Activated T-cell treated with anti-CD3 and anti-CD28 coated beads, Interleukin-2, amount 50 U/mL, for 24 hours (primary cell): ENCODE data around the gene KRT86.

Experiments
- DNase-seq: peaks from one replicate; pipeline ENCODE4 v3.0.0-alpha.2; 2020
- H3K27ac Mint-ChIP-seq: 2 replicates; pipeline ENCODE4 v1.8.0; 2020; ENCODE audit warnings: mild to moderate bottlenecking, mixed read lengths
- H3K27me3 Mint-ChIP-seq: 2 replicates; pipeline ENCODE4 v1.8.0; 2020; ENCODE audit warnings: mixed read lengths
- H3K36me3 Mint-ChIP-seq: 2 replicates; pipeline ENCODE4 v1.8.0; 2020; ENCODE audit warnings: low read depth, mixed read lengths
- H3K4me1 Mint-ChIP-seq: 2 replicates; pipeline ENCODE4 v1.8.0; 2020; ENCODE audit warnings: low read depth, mixed read lengths
- H3K4me3 Mint-ChIP-seq: 2 replicates; pipeline ENCODE4 v1.8.0; 2020; ENCODE audit warnings: mild to moderate bottlenecking, moderate library complexity, mixed read lengths
- H3K9me3 Mint-ChIP-seq: 2 replicates; pipeline ENCODE4 v1.8.0; 2020; ENCODE audit warnings: mixed read lengths

KRT86 gene

GRCh38 chr12:52327830-52328500 is 53.5 kb downstream of the KRT86 start:
- Mint-ChIP-seq H3K9me3 (no peaks in the 10 kb centered on the region), H3K4me3 (no peak overlapping the region), H3K36me3 (no peaks in the 10 kb centered on the region), H3K27ac (no peak overlapping the region), H3K4me1 (peaks cover 12% of the 10 kb centered on the region), H3K27me3 (peaks cover 5% of the 10 kb centered on the region)
- DNase-seq, result no peak

GRCh38 chr12:52331039-52331438 is 56.6 kb downstream of the KRT86 start:
- H3K27ac Mint-ChIP-seq, result no peak overlapping the region
- DNase-seq, result no peak
- H3K27me3 Mint-ChIP-seq, result peaks cover 10% of the 10 kb centered on the region
- H3K4me1 Mint-ChIP-seq, result peaks cover 12% of the 10 kb centered on the region
- H3K4me3 Mint-ChIP-seq, result no peak overlapping the region
- no peaks in the 10 kb centered on the region for H3K36me3 Mint-ChIP-seq
- no peaks in the 10 kb centered on the region for H3K9me3 Mint-ChIP-seq

- H3K27me3 Mint-ChIP-seq, result peaks cover 7% of the 10 kb centered on the region
- H3K36me3 Mint-ChIP-seq, result no peaks in the 10 kb centered on the region
- no peak overlapping the region for H3K27ac Mint-ChIP-seq
- no peaks in the 10 kb centered on the region for H3K9me3 Mint-ChIP-seq
- H3K4me3 Mint-ChIP-seq, result no peak overlapping the region
- DNase-seq, result no peak
- H3K4me1 Mint-ChIP-seq, result peaks cover 16% of the 10 kb centered on the region
These were observed 57.4 kb downstream of the KRT86 start for GRCh38 chr12:52331833-52332232.

- Mint-ChIP-seq H3K27me3 (peaks cover 7% of the 10 kb centered on the region), H3K36me3 (no peaks in the 10 kb centered on the region), H3K9me3 (no peaks in the 10 kb centered on the region), H3K4me3 (no peak overlapping the region), H3K27ac (no peak overlapping the region), H3K4me1 (peaks cover 14% of the 10 kb centered on the region)
- no peak for DNase-seq
These were observed 57.9 kb downstream of the KRT86 start for GRCh38 chr12:52332381-52332780.

GRCh38 chr12:52333321-52333720 is 58.9 kb downstream of the KRT86 start:
- H3K27ac Mint-ChIP-seq, result no peak overlapping the region
- H3K4me3 Mint-ChIP-seq, result no peak overlapping the region
- H3K36me3 Mint-ChIP-seq, result no peaks in the 10 kb centered on the region
- peaks cover 8% of the 10 kb centered on the region for H3K4me1 Mint-ChIP-seq
- H3K9me3 Mint-ChIP-seq, result no peaks in the 10 kb centered on the region
- peaks cover 7% of the 10 kb centered on the region for H3K27me3 Mint-ChIP-seq
- no peak for DNase-seq

GRCh38 chr12:52334185-52334584 is 59.7 kb downstream of the KRT86 start:
- Mint-ChIP-seq H3K4me1 (peaks cover 8% of the 10 kb centered on the region), H3K9me3 (no peaks in the 10 kb centered on the region), H3K27ac (no peak overlapping the region), H3K36me3 (no peaks in the 10 kb centered on the region), H3K4me3 (no peak overlapping the region), H3K27me3 (peaks cover 7% of the 10 kb centered on the region)
- no peak for DNase-seq

- Mint-ChIP-seq H3K4me1 (peaks cover 8% of the 10 kb centered on the region), H3K27me3 (peaks cover 7% of the 10 kb centered on the region), H3K36me3 (no peaks in the 10 kb centered on the region)
These were observed 61.3 kb downstream of the KRT86 start for GRCh38 chr12:52335598-52336262.

GRCh38 chr12:52336641-52337040 is 62.2 kb downstream of the KRT86 start:
- no peak overlapping the region for H3K27ac Mint-ChIP-seq
- no peaks in the 10 kb centered on the region for H3K9me3 Mint-ChIP-seq
- DNase-seq, result no peak
- H3K36me3 Mint-ChIP-seq, result no peaks in the 10 kb centered on the region
- H3K27me3 Mint-ChIP-seq, result peaks cover 7% of the 10 kb centered on the region
- H3K4me1 Mint-ChIP-seq, result peaks cover 8% of the 10 kb centered on the region
- no peak overlapping the region for H3K4me3 Mint-ChIP-seq

More at GRCh38 chr12:52335598-52336262, 61.3 kb downstream of the KRT86 start:
- DNase-seq, result no peak
- Mint-ChIP-seq H3K4me3 (no peak overlapping the region), H3K9me3 (no peaks in the 10 kb centered on the region), H3K27ac (no peak overlapping the region)

- H3K27me3 Mint-ChIP-seq, result peaks cover 7% of the 10 kb centered on the region
- DNase-seq, result no peak
- H3K36me3 Mint-ChIP-seq, result no peaks in the 10 kb centered on the region
- no peaks in the 10 kb centered on the region for H3K9me3 Mint-ChIP-seq
- no peak overlapping the region for H3K4me3 Mint-ChIP-seq
- H3K4me1 Mint-ChIP-seq, result peaks cover 8% of the 10 kb centered on the region
- no peak overlapping the region for H3K27ac Mint-ChIP-seq
These were observed 62.6 kb downstream of the KRT86 start for GRCh38 chr12:52337054-52337453.

GRCh38 chr12:52338241-52338960 is 64.0 kb downstream of the KRT86 start:
- Mint-ChIP-seq H3K9me3 (no peaks in the 10 kb centered on the region), H3K27me3 (peaks cover 7% of the 10 kb centered on the region), H3K4me3 (no peak overlapping the region), H3K36me3 (no peaks in the 10 kb centered on the region), H3K4me1 (peaks cover 8% of the 10 kb centered on the region), H3K27ac (no peak overlapping the region)
- DNase-seq, result no peak

- no peak for DNase-seq
- Mint-ChIP-seq H3K27me3 (no peaks in the 10 kb centered on the region), H3K9me3 (no peaks in the 10 kb centered on the region), H3K27ac (no peak overlapping the region), H3K4me1 (peaks cover 8% of the 10 kb centered on the region), H3K4me3 (no peak overlapping the region), H3K36me3 (no peaks in the 10 kb centered on the region)
These were observed 66.7 kb downstream of the KRT86 start for GRCh38 chr12:52341066-52341580.

- no peaks in the 10 kb centered on the region for H3K36me3 Mint-ChIP-seq
- H3K4me1 Mint-ChIP-seq, result no peaks in the 10 kb centered on the region
- H3K27me3 Mint-ChIP-seq, result no peaks in the 10 kb centered on the region
- no peaks in the 10 kb centered on the region for H3K9me3 Mint-ChIP-seq
- no peak overlapping the region for H3K27ac Mint-ChIP-seq
- DNase-seq, result no peak
- H3K4me3 Mint-ChIP-seq, result no peak overlapping the region
These were observed 68.5 kb downstream of the KRT86 start for GRCh38 chr12:52342781-52343490.

GRCh38 chr12:52343550-52343949 is 69.1 kb downstream of the KRT86 start:
- DNase-seq, result no peak
- H3K27ac Mint-ChIP-seq, result no peak overlapping the region
- H3K4me1 Mint-ChIP-seq, result no peaks in the 10 kb centered on the region
- H3K4me3 Mint-ChIP-seq, result no peak overlapping the region
- no peaks in the 10 kb centered on the region for H3K36me3 Mint-ChIP-seq
- H3K9me3 Mint-ChIP-seq, result no peaks in the 10 kb centered on the region
- H3K27me3 Mint-ChIP-seq, result no peaks in the 10 kb centered on the region

- no peak overlapping the region for H3K27ac Mint-ChIP-seq
- H3K36me3 Mint-ChIP-seq, result no peaks in the 10 kb centered on the region
- H3K4me1 Mint-ChIP-seq, result no peaks in the 10 kb centered on the region
- H3K27me3 Mint-ChIP-seq, result no peaks in the 10 kb centered on the region
- DNase-seq, result no peak
- no peak overlapping the region for H3K4me3 Mint-ChIP-seq
- no peaks in the 10 kb centered on the region for H3K9me3 Mint-ChIP-seq
These were observed 69.7 kb downstream of the KRT86 start for GRCh38 chr12:52344111-52344510.
